A549 (cell line): ENCODE data around the gene TBL1X. TPM values are rescaled to one million over a fixed set of nuclear protein-coding genes. Genes with fewer than 3 reads are reported as not detected.

ENCODE experiments used
- ATAC-seq, 2 experiments: fragments of 200-7000 bp in 1 of 2; fragments of >200 bp in 1 of 2; cut with Nextera tagmentation in 1 of 2; cut with Tn5 transposase in 1 of 2; 3 replicates each; pipeline versions ENCODE4 v1.8.0 to v1.9.1; 2018 to 2020; ENCODE audit warnings: mild to moderate bottlenecking in 1 of 2, moderate library complexity in 1 of 2
- CTCF ChIA-PET: fragments of 300-600 bp; sonication (Branson Sonifier 250); formaldehyde crosslinking; extraction: SDS; loops from one replicate; lab custom pipeline; 2021; ENCODE audit warnings: antibody characterized with exemption, inconsistent platforms; lab: Yijun Ruan, JAX
- POLR2A ChIA-PET: fragments of 350-600 bp; formaldehyde crosslinking; extraction: SDS; loops from one replicate; lab custom pipeline; 2021; ENCODE audit warnings: antibody characterized with exemption, inconsistent platforms; lab: Yijun Ruan, JAX
- DNase-seq, 2 experiments: peaks; one replicate each; pipeline versions ENCODE4 v3.0.0 to v3.0.0-alpha.2; 2011 to 2016; ENCODE audit warnings: low read depth in 1 of 2, low spot score in 1 of 2
- FAIRE-seq: peaks from 2 replicates; lab custom pipeline; 2011; peaks lifted over from hg19 to GRCh38; lab: Jason Lieb, UNC
- H3K27ac ChIP-seq, 2 experiments: fragments of >200 bp; sonication (Bioruptor Twin); formaldehyde crosslinking; 3 replicates each; pipeline ENCODE4 v1.5.1; 2016 to 2017
- H3K4me1 ChIP-seq: fragments of >200 bp; sonication (Bioruptor Twin); formaldehyde crosslinking; 3 replicates; pipeline ENCODE4 v1.6.1; 2016
- H3K4me2 ChIP-seq: fragments of >200 bp; sonication (Bioruptor Twin); formaldehyde crosslinking; 3 replicates; pipeline ENCODE4 v1.6.1; 2016
- H3K4me3 ChIP-seq: fragments of >200 bp; sonication (Bioruptor Twin); formaldehyde crosslinking; 3 replicates; pipeline ENCODE4 v1.5.1; 2016
- H3K9me3 ChIP-seq: fragments of >200 bp; sonication (Bioruptor Twin); formaldehyde crosslinking; 3 replicates; pipeline ENCODE4 v1.6.1; 2016
- BHLHE40 ChIP-seq: IDR thresholded peaks from 2 replicates; pipeline ENCODE4 v1.6.1; 2012; ENCODE audit warnings: low read depth, low read length, inconsistent platforms
- EHF ChIP-seq: fragments of 250-450 bp; sonication (Bioruptor Pico); IDR thresholded peaks from 2 replicates; pipeline ENCODE4 v1.5.0; 2020; ENCODE audit warnings: mild to moderate bottlenecking
- EHMT2 ChIP-seq: fragments of 200-600 bp; sonication (generic); IDR thresholded peaks from 2 replicates; pipeline ENCODE4 v1.6.1; 2016; ENCODE audit warnings: antibody characterized with exemption, low read depth, mild to moderate bottlenecking, moderate library complexity
- EP300 ChIP-seq, 2 experiments: fragments of >200 bp; sonication (Bioruptor Twin); formaldehyde crosslinking; IDR thresholded peaks; 2 replicates in 1 of 2; 3 replicates in 1 of 2; pipeline ENCODE4 v1.6.1; 2016 to 2017
- ESRRA ChIP-seq: fragments of 150-350 bp; IDR thresholded peaks from 2 replicates; pipeline ENCODE4 v1.6.1; 2014; ENCODE audit warnings: mild to moderate bottlenecking, low read length, borderline replicate concordance
- FOSL2 ChIP-seq, 2 experiments: fragments of 450-650 bp in 1 of 2; fragments of >200 bp in 1 of 2; sonication (Bioruptor Twin) in 1 of 2; formaldehyde crosslinking; IDR thresholded peaks; 2 replicates each; pipeline versions ENCODE4 v1.5.0 to v1.6.1; 2016 to 2020; ENCODE audit warnings: mild to moderate bottlenecking in 1 of 2, moderate library complexity in 1 of 2
- GATA3 ChIP-seq: IDR thresholded peaks from 2 replicates; pipeline ENCODE4 v1.6.1; 2012; ENCODE audit warnings: borderline replicate concordance
- HOXA7 ChIP-seq: fragments of 250-450 bp; sonication (Bioruptor Pico); IDR thresholded peaks from 2 replicates; pipeline ENCODE4 v1.5.0; 2020; ENCODE audit warnings: mild to moderate bottlenecking, moderate library complexity
- HOXB5 ChIP-seq: fragments of 250-450 bp; sonication (Bioruptor Pico); IDR thresholded peaks from 2 replicates; pipeline ENCODE4 v1.5.0; 2020; ENCODE audit warnings: mild to moderate bottlenecking, moderate library complexity
- JUNB ChIP-seq: fragments of >200 bp; sonication (Bioruptor Twin); formaldehyde crosslinking; IDR thresholded peaks from 2 replicates; pipeline ENCODE4 v1.6.1; 2016
- KDM1A ChIP-seq: fragments of 200-600 bp; sonication (generic); IDR thresholded peaks from 2 replicates; pipeline ENCODE4 v1.6.1; 2016; ENCODE audit warnings: low read depth, mild to moderate bottlenecking
- KDM5A ChIP-seq: fragments of 200-600 bp; sonication (generic); IDR thresholded peaks from 2 replicates; pipeline ENCODE4 v1.6.1; 2016; ENCODE audit warnings: antibody characterized with exemption, mild to moderate bottlenecking
- MAFK ChIP-seq: fragments of 450-650 bp; IDR thresholded peaks from 2 replicates; pipeline ENCODE4 v1.6.1; 2014; ENCODE audit not compliant: partially characterized antibody
- NR3C1 ChIP-seq: fragments of >200 bp; sonication (Bioruptor Twin); formaldehyde crosslinking; IDR thresholded peaks from 3 replicates; pipeline ENCODE4 v1.6.1; 2017
- POLR2AphosphoS2 ChIP-seq: conservative IDR thresholded peaks from 2 replicates; pipeline ENCODE4 v1.6.1; 2012; ENCODE audit warnings: low read length, improper control_type of control experiment, inconsistent platforms
- RNF2 ChIP-seq: fragments of 200-600 bp; sonication (generic); IDR thresholded peaks from 2 replicates; pipeline ENCODE4 v1.6.1; 2016; ENCODE audit warnings: low read depth, mild to moderate bottlenecking, antibody characterized with exemption, moderate library complexity, borderline replicate concordance
- SMC3 ChIP-seq: fragments of >200 bp; sonication (Bioruptor Twin); formaldehyde crosslinking; IDR thresholded peaks from 3 replicates; pipeline ENCODE4 v1.6.1; 2018; ENCODE audit warnings: inconsistent platforms
- SREBF2 ChIP-seq: fragments of 450-650 bp; IDR thresholded peaks from 2 replicates; pipeline ENCODE4 v1.6.1; 2014; ENCODE audit warnings: mild to moderate bottlenecking, moderate library complexity
- TP53 ChIP-seq: fragments of 250-450 bp; sonication (Bioruptor Pico); IDR thresholded peaks from 2 replicates; pipeline ENCODE4 v1.5.0; 2021; ENCODE audit warnings: mild to moderate bottlenecking, moderate library complexity
- ZC3H11A ChIP-seq: fragments of 450-650 bp; IDR thresholded peaks from 2 replicates; pipeline ENCODE4 v1.6.1; 2014; ENCODE audit warnings: antibody characterized with exemption, mild to moderate bottlenecking
- ZFP36 ChIP-seq: fragments of 450-650 bp; IDR thresholded peaks from 2 replicates; pipeline ENCODE4 v1.6.1; 2014; ENCODE audit warnings: borderline replicate concordance; ENCODE audit not compliant: partially characterized antibody
- ZNF302 ChIP-seq: fragments of 250-450 bp; sonication (Bioruptor Pico); IDR thresholded peaks from 2 replicates; pipeline ENCODE4 v1.9.0; 2021; ENCODE audit warnings: inconsistent platforms, mild to moderate bottlenecking, moderate library complexity
- WGBS: methylation state at CpG from one replicate; pipeline ENCODE4 v1.1.6; 2017; ENCODE audit errors: missing lambda C conversion rate; 5-methylcytosine and 5-hydroxymethylcytosine counted together
- polyA plus RNA-seq, 4 experiments: library from polyadenylated mRNA; depleted of rRNA in 3 of 4; stranded (reverse); fragments of >200 nt; fragmentation: RNase III in 1 of 4; extraction: RNeasy Plus Mini Kit Qiagen cat#74134 plus additional on column Dnase treatment in 1 of 4; gene quantifications; 2 replicates in 3 of 4; 3 replicates in 1 of 4; pipeline ENCODE4 v1.2.3, GENCODE V29; 2011 to 2017
- TF ChIP-seq, protein P1 (sequence below): IDR thresholded peaks from 2 replicates; pipeline ENCODE4 v1.6.1; 2012
- TF ChIP-seq, protein P2 (sequence below): fragments of 150-350 bp; IDR thresholded peaks from 2 replicates; pipeline ENCODE4 v1.6.1; 2014; ENCODE audit warnings: low read depth, mild to moderate bottlenecking, low read length
- TF ChIP-seq, protein P3 (sequence below): fragments of >200 bp; sonication (Bioruptor Twin); formaldehyde crosslinking; IDR thresholded peaks from 3 replicates; pipeline ENCODE4 v1.6.1; 2016
- TF ChIP-seq, protein P4 (sequence below): IDR thresholded peaks from 2 replicates; pipeline ENCODE4 v1.6.1; 2012; ENCODE audit warnings: low read depth, borderline replicate concordance

The TBL1X gene
- polyA plus RNA-seq, 2 of the 4 experiments (the other 2 are of a cell fraction): 14.6 to 18.0 TPM

DNA sequence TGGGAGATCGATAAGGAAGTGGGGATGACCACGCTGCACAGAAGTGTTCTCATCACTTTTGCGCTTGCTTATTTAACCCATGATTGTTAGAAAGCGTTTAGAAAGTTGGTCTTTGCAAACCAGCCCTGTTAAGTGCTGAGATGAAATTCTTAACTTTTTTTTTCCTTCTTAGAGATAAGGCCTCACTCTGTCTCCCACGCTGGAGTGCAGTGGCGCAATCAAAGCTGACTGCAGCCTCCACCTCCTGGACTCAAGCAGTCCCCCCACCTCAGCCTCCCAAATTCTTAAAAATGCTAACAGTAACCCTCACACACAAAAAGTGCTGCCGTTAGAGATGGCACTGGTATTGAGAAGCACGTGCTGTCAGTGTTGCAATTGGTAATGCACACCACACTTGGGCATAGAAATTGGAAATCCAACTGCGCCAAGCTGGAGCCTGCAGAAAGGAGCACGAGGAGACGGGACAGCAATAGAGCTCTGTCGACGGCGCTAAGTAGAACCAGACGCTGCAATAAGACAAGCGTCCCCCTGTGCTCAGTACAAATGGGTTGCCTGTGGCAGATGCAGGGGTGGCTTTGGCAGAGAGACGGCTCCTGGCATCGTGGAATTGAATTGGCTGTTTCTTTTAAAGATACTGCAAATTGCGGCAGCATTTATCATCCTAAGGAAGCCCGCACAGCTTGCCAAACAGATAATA lies 113.4 kb downstream of the TBL1X start:
- WGBS: 89% methylated on average over 20 of the region's 20 CpGs
- Histone ChIP-seq H3K9me3 (no peaks in the 10 kb centered on the region), H3K27ac (no peak overlapping the region), H3K4me3 (no peak overlapping the region), H3K4me2 (no peak overlapping the region), H3K4me1 (peaks cover 6% of the 10 kb centered on the region; the same call in 1 of the 3 replicates)
- DNase-seq: no peak
- TF ChIP-seq HOXA7: no peak
- TF ChIP-seq ZFP36: no peak
- TF ChIP-seq, protein P1, sequence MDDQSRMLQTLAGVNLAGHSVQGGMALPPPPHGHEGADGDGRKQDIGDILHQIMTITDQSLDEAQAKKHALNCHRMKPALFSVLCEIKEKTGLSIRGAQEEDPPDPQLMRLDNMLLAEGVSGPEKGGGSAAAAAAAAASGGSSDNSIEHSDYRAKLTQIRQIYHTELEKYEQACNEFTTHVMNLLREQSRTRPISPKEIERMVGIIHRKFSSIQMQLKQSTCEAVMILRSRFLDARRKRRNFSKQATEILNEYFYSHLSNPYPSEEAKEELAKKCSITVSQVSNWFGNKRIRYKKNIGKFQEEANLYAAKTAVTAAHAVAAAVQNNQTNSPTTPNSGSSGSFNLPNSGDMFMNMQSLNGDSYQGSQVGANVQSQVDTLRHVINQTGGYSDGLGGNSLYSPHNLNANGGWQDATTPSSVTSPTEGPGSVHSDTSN: no peak
- no peak for TF ChIP-seq BHLHE40
- no peak for TF ChIP-seq NR3C1
- no peak for TF ChIP-seq KDM5A
- TF ChIP-seq TP53 (CRISPR knock-in tag): no peak
- TF ChIP-seq GATA3: no peak
- TF ChIP-seq, protein P2, sequence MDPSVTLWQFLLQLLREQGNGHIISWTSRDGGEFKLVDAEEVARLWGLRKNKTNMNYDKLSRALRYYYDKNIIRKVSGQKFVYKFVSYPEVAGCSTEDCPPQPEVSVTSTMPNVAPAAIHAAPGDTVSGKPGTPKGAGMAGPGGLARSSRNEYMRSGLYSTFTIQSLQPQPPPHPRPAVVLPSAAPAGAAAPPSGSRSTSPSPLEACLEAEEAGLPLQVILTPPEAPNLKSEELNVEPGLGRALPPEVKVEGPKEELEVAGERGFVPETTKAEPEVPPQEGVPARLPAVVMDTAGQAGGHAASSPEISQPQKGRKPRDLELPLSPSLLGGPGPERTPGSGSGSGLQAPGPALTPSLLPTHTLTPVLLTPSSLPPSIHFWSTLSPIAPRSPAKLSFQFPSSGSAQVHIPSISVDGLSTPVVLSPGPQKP: no peak
- no peak for TF ChIP-seq HOXB5 (CRISPR knock-in tag)
- no peak for TF ChIP-seq EP300 (IDR thresholded peaks at IDR 0.05)
- no peak for TF ChIP-seq ESRRA
- no peak for TF ChIP-seq RNF2
- no peak for TF ChIP-seq ZNF302 (CRISPR knock-in tag)
- TF ChIP-seq, protein P3, sequence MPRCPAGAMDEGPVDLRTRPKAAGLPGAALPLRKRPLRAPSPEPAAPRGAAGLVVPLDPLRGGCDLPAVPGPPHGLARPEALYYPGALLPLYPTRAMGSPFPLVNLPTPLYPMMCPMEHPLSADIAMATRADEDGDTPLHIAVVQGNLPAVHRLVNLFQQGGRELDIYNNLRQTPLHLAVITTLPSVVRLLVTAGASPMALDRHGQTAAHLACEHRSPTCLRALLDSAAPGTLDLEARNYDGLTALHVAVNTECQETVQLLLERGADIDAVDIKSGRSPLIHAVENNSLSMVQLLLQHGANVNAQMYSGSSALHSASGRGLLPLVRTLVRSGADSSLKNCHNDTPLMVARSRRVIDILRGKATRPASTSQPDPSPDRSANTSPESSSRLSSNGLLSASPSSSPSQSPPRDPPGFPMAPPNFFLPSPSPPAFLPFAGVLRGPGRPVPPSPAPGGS: no peak
- no peak for TF ChIP-seq JUNB
- TF ChIP-seq EHF (CRISPR knock-in tag): no peak
- FAIRE-seq: no peak
- POLR2A ChIA-PET: no interaction called here
- no peak for ATAC-seq
- CTCF ChIA-PET: interaction anchor here (0.6 to 1.1 kb wide), 3 partner anchors 11 to 66 kb away, joined by 3 to 4 read pairs (median 4); no protein-coding TSS in a partner anchor

DNA sequence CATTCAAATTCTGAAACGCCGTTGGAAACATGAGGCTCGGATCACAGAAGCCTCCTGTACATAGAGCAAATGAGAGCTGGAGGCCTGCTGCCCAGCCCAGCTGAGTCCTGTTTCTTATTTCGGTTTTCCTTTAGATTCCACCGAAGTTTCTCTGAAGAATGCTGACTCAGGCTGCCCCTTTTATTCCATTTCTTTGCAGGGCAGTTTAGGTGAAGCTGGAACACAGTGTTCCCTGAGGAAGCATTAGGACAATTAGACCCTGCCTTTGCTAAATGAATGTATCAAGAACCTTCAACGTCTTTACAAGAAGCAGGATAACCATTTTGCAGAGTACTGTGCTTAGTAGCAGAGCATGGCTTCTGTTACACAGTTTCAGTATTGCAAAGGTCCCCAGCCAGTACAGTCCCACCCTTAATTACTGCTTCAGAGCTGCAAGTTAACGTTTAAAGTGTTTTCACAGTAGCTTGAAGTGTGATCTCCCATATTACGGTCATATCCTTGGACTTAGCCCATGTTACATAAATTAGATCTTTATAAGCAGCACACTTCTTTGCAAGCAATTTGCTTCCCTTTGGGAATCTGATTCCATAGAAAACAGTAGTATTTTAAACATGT lies 117.0 kb downstream of the TBL1X start:
- ChIA-PET CTCF (no interaction called here), POLR2A (no interaction called here)
- WGBS: 89% methylated on average over 8 of the region's 8 CpGs
- no peaks in the 10 kb centered on the region for H3K9me3 ChIP-seq
- FAIRE-seq: no peak
- peak; percentile 13 for TF ChIP-seq MAFK
- no peak for TF ChIP-seq POLR2AphosphoS2
- TF ChIP-seq, all 56 proteins: peak for 1
- DNase-seq (no peak), ATAC-seq (no peak)
- H3K27ac ChIP-seq: no peak overlapping the region
- H3K4me3 ChIP-seq: no peak overlapping the region
- H3K4me2 ChIP-seq: no peak overlapping the region
- no peaks in the 10 kb centered on the region for H3K4me1 ChIP-seq

DNA sequence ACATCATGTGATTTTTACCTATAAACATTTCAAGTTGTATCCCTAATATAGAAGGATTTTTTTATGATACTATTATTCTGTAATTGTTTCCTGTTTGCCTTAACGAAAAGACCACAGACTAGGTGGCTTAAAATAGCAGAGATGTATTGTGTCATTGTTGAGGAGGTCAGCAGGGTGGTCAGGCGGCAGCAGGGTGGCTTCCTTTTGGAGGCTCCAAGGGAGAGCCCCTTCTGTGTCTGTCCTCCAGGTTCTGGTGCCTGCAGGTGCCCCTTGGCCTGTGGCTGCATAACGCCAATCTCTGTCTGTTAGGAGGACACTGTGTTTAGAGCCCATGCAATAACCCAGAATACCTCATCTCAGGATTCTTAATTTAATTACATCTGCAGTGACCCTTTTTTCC lies 118.1 kb downstream of the TBL1X start:
- H3K4me1 ChIP-seq: no peaks in the 10 kb centered on the region
- H3K27ac ChIP-seq: no peak overlapping the region
- FAIRE-seq (no peak), ATAC-seq (no peak), DNase-seq (no peak)
- ChIA-PET POLR2A (no interaction called here), CTCF (no interaction called here)
- TF ChIP-seq MAFK: no peak
- TF ChIP-seq BHLHE40: no peak
- TF ChIP-seq ESRRA: no peak
- no peak for TF ChIP-seq ZFP36
- TF ChIP-seq ZC3H11A: no peak
- TF ChIP-seq, protein P4, sequence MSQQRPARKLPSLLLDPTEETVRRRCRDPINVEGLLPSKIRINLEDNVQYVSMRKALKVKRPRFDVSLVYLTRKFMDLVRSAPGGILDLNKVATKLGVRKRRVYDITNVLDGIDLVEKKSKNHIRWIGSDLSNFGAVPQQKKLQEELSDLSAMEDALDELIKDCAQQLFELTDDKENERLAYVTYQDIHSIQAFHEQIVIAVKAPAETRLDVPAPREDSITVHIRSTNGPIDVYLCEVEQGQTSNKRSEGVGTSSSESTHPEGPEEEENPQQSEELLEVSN: no peak
- TF ChIP-seq EHMT2: no peak
- no peak for TF ChIP-seq NR3C1
- no peak for TF ChIP-seq GATA3
- no peak for TF ChIP-seq FOSL2 (IDR thresholded peaks at IDR 0.05)
- no peak for TF ChIP-seq FOSL2 (CRISPR knock-in tag; IDR thresholded peaks at IDR 0.05)
- no peak for TF ChIP-seq KDM1A
- no peak for TF ChIP-seq SMC3
- TF ChIP-seq SREBF2: no peak
- no peak for TF ChIP-seq JUNB
- no peak overlapping the region for H3K4me3 ChIP-seq
- 83% methylated on average over 2 of the region's 3 CpGs for WGBS
- no peak overlapping the region for H3K4me2 ChIP-seq
- no peaks in the 10 kb centered on the region for H3K9me3 ChIP-seq
